Left kidney (tissue), 2 donors: ENCODE measurements around the gene OSBPL6. TPM values are rescaled to one million over a fixed set of nuclear protein-coding genes. Genes with fewer than 3 reads are reported as not detected.

Source experiments
- DNase-seq: peaks from one replicate; pipeline ENCODE4 v3.0.0-alpha.2; 2013
- polyA plus RNA-seq: library from polyadenylated mRNA; unstranded; fragments of 120-200 nt; gene quantifications from one replicate; pipeline ENCODE4 v1.2.1, GENCODE V29; 2013; ENCODE audit not compliant: insufficient read length

The OSBPL6 gene
- polyA plus RNA-seq, 1 donor: 7.6 TPM

- DNase-seq: no peak
Observed at GRCh38 chr2:178448968-178449661, 254.8 kb downstream of the OSBPL6 start.

DNA sequence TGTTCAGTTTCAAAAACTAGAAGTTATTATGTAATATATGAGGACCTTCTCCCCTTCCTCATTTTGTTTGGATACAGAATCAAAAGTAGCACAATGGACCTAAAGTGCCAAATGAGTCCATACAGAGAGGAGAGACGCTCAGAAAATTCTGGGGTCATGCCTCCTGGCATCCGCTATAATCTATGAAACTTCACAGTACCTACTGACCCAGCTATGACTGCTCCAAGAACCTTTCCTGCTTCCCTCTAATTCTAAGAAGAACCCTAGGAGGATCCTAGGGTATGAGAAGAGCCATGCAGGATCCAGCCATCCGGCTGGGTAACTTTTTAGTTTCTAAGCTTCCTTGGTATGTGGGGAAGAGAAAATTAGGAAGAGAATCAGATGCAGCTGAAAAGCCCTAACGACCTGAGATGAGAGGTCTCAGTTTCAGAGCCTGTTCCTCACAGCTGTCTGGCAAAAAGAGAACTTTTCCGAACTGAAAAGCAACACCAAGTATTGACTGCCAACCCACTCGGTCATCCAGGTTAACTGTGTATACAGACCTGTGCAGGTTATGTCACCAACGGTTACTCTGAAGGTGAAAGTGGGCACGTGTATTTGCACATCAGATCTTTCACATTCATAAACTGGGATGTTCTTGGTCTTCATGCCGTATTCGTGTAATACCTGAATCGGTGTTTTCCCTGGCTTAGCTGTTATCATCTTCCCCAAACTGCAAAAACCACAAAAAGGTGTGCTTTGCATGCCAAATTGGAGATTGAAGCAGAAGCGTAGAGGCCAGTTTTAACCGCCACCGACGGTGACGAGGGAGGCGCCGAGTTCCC lies 255.6 kb downstream of the OSBPL6 start:
- peak; percentile 15 for DNase-seq

GRCh38 chr2:178450524-178450773 lies 256.1 kb downstream of the OSBPL6 start:
- no peak for DNase-seq

DNA sequence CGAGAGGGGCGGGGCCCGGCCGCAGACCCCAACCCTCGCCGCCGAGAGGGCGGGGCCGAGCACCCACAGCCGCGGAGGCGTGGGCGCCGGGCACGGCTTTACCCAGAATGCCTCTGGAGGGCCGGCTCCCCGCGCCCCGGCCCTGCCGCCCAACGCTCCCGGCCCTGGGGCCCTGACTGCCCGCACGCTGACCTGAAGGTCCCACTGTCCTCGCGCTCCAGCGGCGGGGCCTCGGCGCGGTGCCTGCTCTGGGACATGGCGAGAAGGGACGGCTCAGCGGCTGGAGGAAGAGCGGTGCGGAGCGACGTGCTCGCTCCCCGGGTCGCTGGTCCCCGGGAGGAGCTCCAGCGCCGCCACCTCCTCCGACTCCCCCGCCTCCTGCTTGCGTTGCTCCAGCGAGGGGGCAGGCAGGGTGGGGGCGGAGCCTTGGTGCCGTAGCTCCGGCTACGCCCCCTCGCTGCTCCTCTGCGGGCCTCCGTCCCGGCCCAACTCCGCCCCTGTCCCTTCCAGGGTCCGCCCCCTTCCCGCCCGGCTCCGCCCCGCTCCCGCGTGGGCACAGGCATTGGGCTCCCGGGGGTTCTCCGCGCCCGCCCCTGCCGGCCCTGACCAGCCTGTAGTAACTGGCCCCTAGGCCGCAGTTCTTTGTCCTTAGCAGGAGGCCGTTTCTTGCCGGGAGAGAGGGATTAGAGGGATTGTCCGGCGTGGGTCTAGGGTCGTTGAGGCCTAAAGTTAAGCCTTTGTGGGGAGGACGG lies 256.6 kb downstream of the OSBPL6 start, which contains the start of the genes PJVK and PRKRA:
PJVK (plus strand) TSS at position 605 of the 752 bp plus-strand sequence. CDS start 2,032 bp downstream, outside the sequence.
PRKRA (minus strand) TSS at position 402 of the 752 bp plus-strand sequence; CDS start at position 257, 145 bp downstream.
- DNase-seq: peak; percentile 97

- DNase-seq: no peak
Observed at GRCh38 chr2:178452334-178452733, 258.0 kb downstream of the OSBPL6 start.

Other genes starting within 250 kb of the OSBPL6 start
- 9.4 TPM for gene PDE11A, start 121.7 kb upstream of the OSBPL6 start, polyA plus RNA-seq
- gene RBM45, start 82.1 kb upstream of the OSBPL6 start, polyA plus RNA-seq: 32.3 TPM